ENCODE measurements around the gene BICRAL.

DNA sequence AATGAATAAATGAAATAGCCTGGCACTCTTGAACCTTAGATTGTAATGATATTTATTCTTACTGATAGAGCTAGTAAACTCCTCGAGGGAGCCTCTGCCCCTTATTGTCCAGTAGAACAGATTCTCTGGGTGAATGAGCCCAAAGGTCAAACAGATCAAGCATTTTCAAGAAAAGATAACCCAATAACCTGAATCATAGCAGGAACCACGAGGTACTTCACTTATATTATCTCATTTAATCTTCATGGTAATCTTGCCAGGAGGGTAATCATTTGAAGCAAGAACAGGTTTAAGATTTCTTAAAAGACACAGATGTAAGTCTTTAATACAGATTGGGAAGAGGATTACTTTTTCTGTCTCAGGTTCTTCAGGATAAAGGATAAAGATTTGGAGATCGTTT, 18.9 kb upstream of the BICRAL start:
- TF ChIP-seq, protein P1, sequence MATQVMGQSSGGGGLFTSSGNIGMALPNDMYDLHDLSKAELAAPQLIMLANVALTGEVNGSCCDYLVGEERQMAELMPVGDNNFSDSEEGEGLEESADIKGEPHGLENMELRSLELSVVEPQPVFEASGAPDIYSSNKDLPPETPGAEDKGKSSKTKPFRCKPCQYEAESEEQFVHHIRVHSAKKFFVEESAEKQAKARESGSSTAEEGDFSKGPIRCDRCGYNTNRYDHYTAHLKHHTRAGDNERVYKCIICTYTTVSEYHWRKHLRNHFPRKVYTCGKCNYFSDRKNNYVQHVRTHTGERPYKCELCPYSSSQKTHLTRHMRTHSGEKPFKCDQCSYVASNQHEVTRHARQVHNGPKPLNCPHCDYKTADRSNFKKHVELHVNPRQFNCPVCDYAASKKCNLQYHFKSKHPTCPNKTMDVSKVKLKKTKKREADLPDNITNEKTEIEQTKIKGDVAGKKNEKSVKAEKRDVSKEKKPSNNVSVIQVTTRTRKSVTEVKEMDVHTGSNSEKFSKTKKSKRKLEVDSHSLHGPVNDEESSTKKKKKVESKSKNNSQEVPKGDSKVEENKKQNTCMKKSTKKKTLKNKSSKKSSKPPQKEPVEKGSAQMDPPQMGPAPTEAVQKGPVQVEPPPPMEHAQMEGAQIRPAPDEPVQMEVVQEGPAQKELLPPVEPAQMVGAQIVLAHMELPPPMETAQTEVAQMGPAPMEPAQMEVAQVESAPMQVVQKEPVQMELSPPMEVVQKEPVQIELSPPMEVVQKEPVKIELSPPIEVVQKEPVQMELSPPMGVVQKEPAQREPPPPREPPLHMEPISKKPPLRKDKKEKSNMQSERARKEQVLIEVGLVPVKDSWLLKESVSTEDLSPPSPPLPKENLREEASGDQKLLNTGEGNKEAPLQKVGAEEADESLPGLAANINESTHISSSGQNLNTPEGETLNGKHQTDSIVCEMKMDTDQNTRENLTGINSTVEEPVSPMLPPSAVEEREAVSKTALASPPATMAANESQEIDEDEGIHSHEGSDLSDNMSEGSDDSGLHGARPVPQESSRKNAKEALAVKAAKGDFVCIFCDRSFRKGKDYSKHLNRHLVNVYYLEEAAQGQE (IDR thresholded peaks at IDR 0.05; ENCODE audit: low read depth), result no peak
- no peak for TF ChIP-seq TAF1 (IDR thresholded peaks at IDR 0.05; ENCODE audit: low read depth)
- TF ChIP-seq EP300 (IDR thresholded peaks at IDR 0.05; ENCODE audit: borderline replicate concordance), result no peak
- no peak for TF ChIP-seq YY1 (IDR thresholded peaks at IDR 0.05; ENCODE audit: low read depth)
- no peak for TF ChIP-seq EGR1 (IDR thresholded peaks at IDR 0.05)
- TF ChIP-seq TCF12 (IDR thresholded peaks at IDR 0.05; ENCODE audit: low read depth), result no peak
- TF ChIP-seq, protein P2, sequence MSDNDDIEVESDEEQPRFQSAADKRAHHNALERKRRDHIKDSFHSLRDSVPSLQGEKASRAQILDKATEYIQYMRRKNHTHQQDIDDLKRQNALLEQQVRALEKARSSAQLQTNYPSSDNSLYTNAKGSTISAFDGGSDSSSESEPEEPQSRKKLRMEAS (IDR thresholded peaks at IDR 0.05), result no peak
- TF ChIP-seq CEBPB (IDR thresholded peaks at IDR 0.05), result no peak
